ENCODE data around the gene EIPR1. TPM values are rescaled to one million over a fixed set of nuclear protein-coding genes. Genes with fewer than 3 reads are reported as not detected.
A peak's percentile ranks its signal among the peaks of the same experiment; 100 is the strongest.

EIPR1 gene
- total and polyA plus RNA-seq, 2 of the 13 experiments (the other 11 are each of a cell fraction or from before 2014, with no cell fraction given) = 70.0 to 96.3 TPM

- TF ChIP-seq ZNF407 (CRISPR knock-in tag; IDR thresholded peaks at IDR 0.05; ENCODE audit: not compliant biosample characterization) (peak; percentile 75), WIZ (CRISPR knock-in tag; IDR thresholded peaks at IDR 0.05) (peak; percentile 90; the same call in 1 of the 2 replicates), RELA (CRISPR knock-in tag; IDR thresholded peaks at IDR 0.05) (peak; percentile 41; the same call in 1 of the 2 replicates), MIER3 (CRISPR knock-in tag; IDR thresholded peaks at IDR 0.05; ENCODE audit: borderline replicate concordance) (peak; percentile 72; the same call in 1 of the 2 replicates), ZNF749 (CRISPR knock-in tag; IDR thresholded peaks at IDR 0.05; ENCODE audit: borderline replicate concordance) (peak; percentile 92), ZNF281 (CRISPR knock-in tag; IDR thresholded peaks at IDR 0.05; ENCODE audit: borderline replicate concordance) (peak; percentile 96), ZFYVE20 (CRISPR knock-in tag; IDR thresholded peaks at IDR 0.05; ENCODE audit: borderline replicate concordance, low read depth) (peak; percentile 71; the same call in 1 of the 2 replicates), NBN (conservative IDR thresholded peaks at IDR 0.05) (no peak), ZNF292 (CRISPR knock-in tag; IDR thresholded peaks at IDR 0.05; ENCODE audit: borderline replicate concordance, low read depth) (peak; percentile 97), NFAT5 (CRISPR knock-in tag; IDR thresholded peaks at IDR 0.05) (peak; percentile 75)
These were observed 2.3 kb upstream of the EIPR1 start, which contains the start of gene TRAPPC12 (continued) for GRCh38 chr2:3379647-3380534.

Measured in HepG2 (cell line).